ENCODE results near the gene ZNF74.
"Not testable (repeated sequence)": the region's sequence is repeated elsewhere in the genome, so short reads cannot be mapped to it uniquely, and the experiment has no call there.

GRCh38 chr22:20372406-20372854, 21.5 kb upstream of the ZNF74 start:
- TF ChIP-seq CTCF (tag by site-specific recombination; IDR thresholded peaks at IDR 0.05); ZNF274 (IDR thresholded peaks at IDR 0.05; ENCODE audit: low read length); ZNF274 (tag by site-specific recombination; IDR thresholded peaks at IDR 0.05; ENCODE audit: borderline replicate concordance); ZNF76 (tag by site-specific recombination; IDR thresholded peaks at IDR 0.05; ENCODE audit: borderline replicate concordance, low read depth); ZNF830 (tag by site-specific recombination; IDR thresholded peaks at IDR 0.05; ENCODE audit: low read depth); ZNF704 (tag by site-specific recombination; IDR thresholded peaks at IDR 0.05); ZBTB26 (tag by site-specific recombination; optimal IDR thresholded peaks at IDR 0.05); ZNF174 (tag by site-specific recombination; IDR thresholded peaks at IDR 0.05); ZNF10 (tag by site-specific recombination; IDR thresholded peaks at IDR 0.05); ZNF585B (tag by site-specific recombination; IDR thresholded peaks at IDR 0.05); ZNF311 (tag by site-specific recombination; IDR thresholded peaks at IDR 0.05; ENCODE audit: borderline replicate concordance); ZNF561 (tag by site-specific recombination; IDR thresholded peaks at IDR 0.05; ENCODE audit: borderline replicate concordance); ZBTB49 (tag by site-specific recombination; IDR thresholded peaks at IDR 0.05; ENCODE audit: low read depth): not testable (repeated sequence)

Measured in HEK293 (cell line).